Fibroblast of villous mesenchyme (primary cell): Measurements from ENCODE around the gene TSPAN17. TPM values are rescaled to one million over a fixed set of nuclear protein-coding genes. Genes with fewer than 3 reads are reported as not detected.

Experiments
- DNase-seq: peaks from one replicate; pipeline ENCODE4 v3.0.0-alpha.2; 2010; ENCODE audit warnings: low read depth
- H3K4me3 ChIP-seq: 2 replicates; pipeline ENCODE4 v1.5.1; 2011; ENCODE audit warnings: low read depth, mild to moderate bottlenecking, low read length
- total RNA-seq: library from RNA; depleted of rRNA; stranded (reverse); fragments of >200 nt; gene quantifications from 2 replicates; pipeline ENCODE4 v1.2.3, GENCODE V29; 2012
- TF ChIP-seq, protein P1 (sequence below): IDR thresholded peaks from 2 replicates; pipeline ENCODE4 v1.5.1; 2012; ENCODE audit warnings: low read depth, mild to moderate bottlenecking, low read length; ENCODE audit not compliant: insufficient read depth

TSPAN17 gene
- total RNA-seq, 1 donor, result 38.0 TPM

DNA sequence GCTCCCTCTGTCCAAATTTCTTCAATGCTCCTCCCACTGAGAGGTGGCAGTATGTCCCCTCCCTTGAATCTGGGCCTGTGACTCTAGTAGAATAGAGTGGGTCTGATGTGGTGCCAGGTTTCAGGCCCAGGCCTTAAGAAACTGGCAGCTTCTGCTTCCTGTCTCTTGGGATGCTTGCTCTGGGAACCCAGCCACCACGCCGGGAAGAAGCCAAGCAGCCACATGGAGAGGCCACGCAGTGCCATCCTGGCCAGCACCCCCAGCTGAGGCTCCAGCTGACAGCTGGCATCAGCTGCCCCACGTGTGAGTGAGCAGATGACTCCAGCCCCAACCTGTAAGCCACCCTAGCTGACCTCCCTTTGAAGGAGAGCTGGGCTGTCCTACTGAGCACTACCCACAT, 7.3 kb upstream of the TSPAN17 start:
- H3K4me3 ChIP-seq, result no peak overlapping the region
- TF ChIP-seq, protein P1, sequence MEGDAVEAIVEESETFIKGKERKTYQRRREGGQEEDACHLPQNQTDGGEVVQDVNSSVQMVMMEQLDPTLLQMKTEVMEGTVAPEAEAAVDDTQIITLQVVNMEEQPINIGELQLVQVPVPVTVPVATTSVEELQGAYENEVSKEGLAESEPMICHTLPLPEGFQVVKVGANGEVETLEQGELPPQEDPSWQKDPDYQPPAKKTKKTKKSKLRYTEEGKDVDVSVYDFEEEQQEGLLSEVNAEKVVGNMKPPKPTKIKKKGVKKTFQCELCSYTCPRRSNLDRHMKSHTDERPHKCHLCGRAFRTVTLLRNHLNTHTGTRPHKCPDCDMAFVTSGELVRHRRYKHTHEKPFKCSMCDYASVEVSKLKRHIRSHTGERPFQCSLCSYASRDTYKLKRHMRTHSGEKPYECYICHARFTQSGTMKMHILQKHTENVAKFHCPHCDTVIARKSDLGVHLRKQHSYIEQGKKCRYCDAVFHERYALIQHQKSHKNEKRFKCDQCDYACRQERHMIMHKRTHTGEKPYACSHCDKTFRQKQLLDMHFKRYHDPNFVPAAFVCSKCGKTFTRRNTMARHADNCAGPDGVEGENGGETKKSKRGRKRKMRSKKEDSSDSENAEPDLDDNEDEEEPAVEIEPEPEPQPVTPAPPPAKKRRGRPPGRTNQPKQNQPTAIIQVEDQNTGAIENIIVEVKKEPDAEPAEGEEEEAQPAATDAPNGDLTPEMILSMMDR, result no peak
- no peak for DNase-seq

DNA sequence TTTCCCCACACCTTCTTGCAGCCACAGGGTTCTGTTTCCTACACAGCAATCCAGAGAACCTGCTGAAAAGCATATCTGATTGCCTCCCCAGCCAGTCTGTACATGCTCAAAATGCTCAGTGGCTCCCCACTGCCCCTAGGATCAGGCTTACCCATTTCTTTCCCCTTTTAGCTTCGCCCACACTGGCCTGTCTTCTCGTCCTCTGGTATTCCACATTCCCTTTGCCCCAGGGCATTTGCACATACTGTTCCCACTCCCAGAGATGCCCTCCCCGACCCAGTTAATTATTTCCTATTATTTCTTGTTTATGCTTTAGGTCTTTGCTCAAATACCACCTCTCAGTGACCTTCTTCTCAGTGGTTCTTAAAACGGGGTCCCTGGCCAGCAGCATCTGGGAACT, 6.7 kb upstream of the TSPAN17 start:
- TF ChIP-seq, protein P1, result no peak
- H3K4me3 ChIP-seq, result no peak overlapping the region
- DNase-seq, result no peak

DNA sequence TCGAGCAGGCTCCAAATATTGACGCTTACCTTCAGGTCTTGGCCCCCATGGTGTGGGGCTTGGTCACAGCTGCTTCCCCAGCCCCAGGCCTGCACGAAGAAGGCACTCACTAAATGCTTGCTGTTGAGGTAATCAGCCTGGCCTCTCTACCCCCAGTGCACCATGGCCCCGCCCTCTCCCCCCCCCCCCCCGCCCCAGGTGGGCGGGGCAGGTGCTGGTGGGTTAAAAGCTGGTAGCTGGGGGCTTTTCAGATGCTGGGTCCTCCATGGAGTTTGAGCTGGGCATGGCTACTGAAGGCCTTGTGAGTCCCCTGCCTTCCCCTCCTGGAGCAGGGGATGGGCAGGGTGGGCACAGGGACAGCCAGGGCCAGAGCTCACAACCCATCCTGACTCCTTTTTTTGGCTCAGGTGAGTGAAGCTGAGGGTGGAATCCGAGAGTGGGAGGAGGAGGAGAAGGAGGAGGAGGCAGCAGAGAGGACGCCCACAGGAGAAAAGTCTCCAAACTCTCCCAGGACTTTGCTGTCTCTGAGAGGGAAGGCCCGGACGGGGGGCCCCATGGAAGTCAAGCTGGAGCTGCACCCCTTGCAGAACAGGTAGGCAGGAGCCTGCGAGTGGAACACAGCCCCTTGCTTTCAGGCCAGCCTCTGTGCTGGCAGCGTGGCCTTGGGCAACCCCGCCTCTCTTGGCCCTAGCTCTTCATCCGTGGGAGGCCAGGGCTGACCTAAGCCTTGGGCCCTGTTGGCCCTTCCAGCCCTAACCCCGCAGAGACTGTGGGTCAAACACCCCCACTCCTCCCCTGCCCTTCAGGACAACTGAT, 4.4 kb upstream of the TSPAN17 start:
- H3K4me3 ChIP-seq, result no peak overlapping the region
- DNase-seq, result no peak
- TF ChIP-seq, protein P1, result no peak

DNA sequence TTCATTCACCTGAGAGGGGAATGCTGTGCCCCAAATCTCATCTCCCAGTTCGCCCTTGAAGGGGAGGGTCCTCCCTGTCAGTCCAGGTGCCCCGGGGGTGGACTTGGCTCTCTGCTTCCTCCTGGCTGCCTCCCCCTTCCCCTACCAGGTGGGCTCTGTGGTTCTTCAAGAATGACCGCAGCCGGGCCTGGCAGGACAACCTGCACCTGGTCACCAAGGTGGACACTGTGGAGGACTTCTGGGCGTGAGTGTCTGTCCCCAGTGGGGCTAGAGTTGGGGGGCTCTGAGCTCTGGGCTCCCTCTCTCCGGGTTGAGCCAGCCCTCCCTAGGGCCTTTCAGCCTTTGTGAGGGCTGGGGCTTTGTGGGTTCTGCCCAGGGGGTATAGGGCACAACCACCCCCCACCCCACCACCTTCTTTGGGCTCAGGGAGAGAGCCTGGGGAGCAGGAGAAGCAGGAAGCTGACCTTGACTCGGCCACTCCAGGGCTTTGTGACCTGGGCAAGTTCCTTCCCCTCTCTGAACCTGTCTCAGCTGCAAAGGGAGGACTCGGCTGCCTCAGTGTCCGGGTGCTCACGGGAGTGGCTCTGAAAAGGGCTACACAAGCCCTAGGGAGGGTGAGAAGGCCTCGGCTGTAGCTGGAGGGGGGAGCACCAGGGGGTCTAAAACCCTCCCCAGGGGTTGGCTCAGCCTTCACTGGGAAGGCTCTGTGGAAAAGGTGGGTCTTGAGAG, 3.6 kb upstream of the TSPAN17 start:
- TF ChIP-seq, protein P1, result no peak
- no peak for DNase-seq
- no peak overlapping the region for H3K4me3 ChIP-seq

DNA sequence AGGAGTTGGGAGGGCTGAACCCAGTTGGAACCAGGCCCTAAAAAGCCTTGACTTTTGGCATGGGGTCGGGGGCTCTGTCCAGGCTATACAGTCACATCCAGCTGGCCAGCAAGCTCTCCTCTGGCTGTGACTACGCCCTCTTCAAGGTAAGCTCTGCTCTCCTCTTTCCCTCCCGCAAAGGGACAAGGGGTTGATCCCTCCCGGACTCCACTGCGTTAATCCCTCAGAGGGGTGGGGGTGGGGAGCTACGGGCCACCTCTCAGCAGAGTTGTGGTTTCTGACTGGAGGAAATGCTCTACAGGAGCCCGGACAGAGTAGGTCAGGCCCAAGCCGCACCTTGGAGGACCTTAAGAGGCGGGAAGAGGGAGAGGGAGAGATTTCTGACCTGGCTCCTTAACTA, 3.0 kb upstream of the TSPAN17 start:
- no peak for DNase-seq
- TF ChIP-seq, protein P1, result no peak
- no peak overlapping the region for H3K4me3 ChIP-seq

DNA sequence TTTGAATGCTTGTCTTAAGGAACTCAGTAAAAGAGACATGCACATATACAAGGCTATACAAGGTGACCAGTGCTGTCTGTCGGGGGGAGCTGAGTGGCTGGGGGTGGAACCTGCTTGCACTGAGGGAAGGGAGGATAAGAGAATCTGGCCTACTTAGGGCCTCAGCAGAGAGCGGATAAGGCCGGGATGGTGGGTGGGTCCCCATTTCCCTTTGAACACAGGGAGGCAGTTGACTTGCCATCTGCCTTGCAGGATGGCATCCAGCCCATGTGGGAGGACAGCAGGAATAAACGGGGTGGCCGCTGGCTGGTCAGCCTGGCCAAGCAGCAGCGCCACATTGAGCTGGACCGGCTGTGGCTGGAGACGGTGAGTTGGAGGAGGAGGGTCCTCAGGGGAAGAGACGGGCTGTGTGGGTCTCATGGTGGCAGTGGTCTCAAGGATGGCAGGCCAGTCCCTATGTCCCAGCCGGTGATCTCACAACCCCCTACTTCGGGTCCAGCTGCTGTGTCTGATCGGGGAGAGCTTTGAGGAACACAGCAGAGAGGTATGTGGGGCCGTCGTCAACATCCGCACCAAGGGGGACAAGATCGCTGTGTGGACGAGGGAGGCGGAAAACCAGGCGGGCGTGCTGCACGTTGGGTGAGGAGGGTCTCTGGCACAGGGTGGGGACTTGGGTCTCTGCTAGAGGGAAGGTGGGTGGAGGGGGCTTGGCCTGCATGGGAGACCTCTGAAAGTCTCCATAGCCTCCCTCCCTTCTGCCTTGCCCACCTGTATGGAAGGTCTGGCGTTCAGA, 2.2 kb upstream of the TSPAN17 start:
- TF ChIP-seq, protein P1, result no peak
- DNase-seq, result no peak

More for the DNA sequence above, 2.2 kb upstream of the TSPAN17 start:
- no peak overlapping the region for H3K4me3 ChIP-seq
